Nephron (organoid): ENCODE results near the gene EIF4E1B.

Experiments
- H3K27ac Mint-ChIP-seq, 3 experiments: 2 replicates each; pipeline ENCODE4 v1.8.0; 2020; ENCODE audit warnings: mixed read lengths in 3 of 3, mild to moderate bottlenecking in 2 of 3, moderate library complexity in 1 of 3
- H3K27me3 Mint-ChIP-seq: 2 replicates; pipeline ENCODE4 v1.8.0; 2021; ENCODE audit warnings: low read depth, mild to moderate bottlenecking, moderate library complexity, mixed read lengths
- H3K36me3 Mint-ChIP-seq: 2 replicates; pipeline ENCODE4 v1.8.0; 2020; ENCODE audit warnings: low read depth, mixed read lengths
- H3K4me1 Mint-ChIP-seq: 2 replicates; pipeline ENCODE4 v1.8.0; 2020; ENCODE audit warnings: mixed read lengths
- H3K4me3 Mint-ChIP-seq, 3 experiments: 2 replicates each; pipeline ENCODE4 v1.8.0; 2020; ENCODE audit warnings: mild to moderate bottlenecking in 3 of 3, mixed read lengths in 3 of 3, moderate library complexity in 2 of 3
- H3K9me3 Mint-ChIP-seq: 2 replicates; pipeline ENCODE4 v1.8.0; 2020; ENCODE audit warnings: mixed read lengths
- CTCF ChIP-seq, 3 experiments: fragments of 200-600 bp; sonication (generic); IDR thresholded peaks; one replicate each; pipeline ENCODE4 v1.5.0; 2021; ENCODE audit warnings: antibody characterized with exemption in 3 of 3; ENCODE audit not compliant: unreplicated experiment in 3 of 3

EIF4E1B gene

DNA sequence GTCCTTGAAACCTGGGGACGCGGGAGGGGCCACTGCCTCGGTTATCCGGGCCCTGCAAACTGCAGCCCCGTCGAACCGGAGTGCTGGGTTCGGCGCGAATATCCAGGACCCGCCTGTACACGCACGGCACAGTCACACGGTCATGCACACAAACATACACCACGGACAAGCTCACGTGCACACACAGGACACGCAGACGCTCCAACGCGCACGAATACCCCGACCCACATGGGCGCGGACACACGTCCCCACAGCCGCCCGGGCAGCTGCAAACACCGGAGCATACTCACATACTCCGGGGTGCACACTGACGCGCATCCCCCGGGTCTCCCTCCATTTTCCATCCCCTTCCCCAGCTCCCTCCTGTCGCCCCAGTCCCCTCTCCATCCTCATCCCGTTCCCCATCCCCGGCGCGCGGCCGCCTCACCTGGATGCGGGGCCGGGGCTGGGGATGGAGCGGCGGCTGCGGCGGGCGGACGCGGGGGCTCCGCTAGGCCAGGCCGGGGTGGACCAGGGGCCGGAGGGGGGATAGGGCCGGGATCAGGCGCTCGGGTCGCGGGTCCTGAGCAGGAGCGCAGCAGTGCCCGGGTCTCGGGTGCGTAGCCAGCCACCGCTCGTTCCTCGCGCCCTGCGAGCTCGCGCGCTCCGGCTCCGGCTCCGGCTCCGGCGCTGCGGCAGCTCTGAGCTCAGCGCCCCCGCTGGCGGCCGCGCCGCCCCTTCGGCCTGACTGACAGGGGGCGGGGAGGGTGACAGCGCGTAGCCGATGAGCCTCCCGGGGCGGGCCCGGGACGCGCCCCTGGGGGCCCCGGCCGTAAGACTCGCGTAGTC is at the start of gene EIF4E1B, which contains the start of gene SNCB:
Gene EIF4E1B (plus strand): TSS at position 823 of the 828 bp plus-strand sequence. CDS start 12,113 bp downstream, outside the sequence.
Gene SNCB (minus strand): TSS at position 682 of the 828 bp plus-strand sequence. CDS start 880 bp downstream, outside the sequence.
- TF ChIP-seq CTCF (IDR thresholded peaks at IDR 0.05; ENCODE audit: unreplicated experiment in 3 of 3), result no peak
- Mint-ChIP-seq H3K27ac (no peak within 1 kb of the TSS), H3K36me3 (no peaks in the 10 kb centered on the region), H3K4me3 (peak within 1 kb of the TSS; percentile 22 to 63 (median 60)), H3K9me3 (peaks cover 3% of the 10 kb centered on the region), H3K4me1 (no peaks in the 10 kb centered on the region), H3K27me3 (peaks cover 95% of the 10 kb centered on the region)

- H3K4me1 Mint-ChIP-seq, result no peaks in the 10 kb centered on the region
- TF ChIP-seq CTCF (IDR thresholded peaks at IDR 0.05; ENCODE audit: unreplicated experiment in 3 of 3), result no peak
- no peaks in the 10 kb centered on the region for H3K36me3 Mint-ChIP-seq
- no peak overlapping the region for H3K27ac Mint-ChIP-seq
- no peak overlapping the region for H3K4me3 Mint-ChIP-seq
- peaks cover 19% of the 10 kb centered on the region for H3K27me3 Mint-ChIP-seq
- H3K9me3 Mint-ChIP-seq, result peaks cover 12% of the 10 kb centered on the region
Observed at GRCh38 chr5:176581361-176581760, 49.1 kb upstream of the EIF4E1B start.

- no peak for TF ChIP-seq CTCF (IDR thresholded peaks at IDR 0.05; ENCODE audit: unreplicated experiment in 3 of 3)
- no peaks in the 10 kb centered on the region for H3K36me3 Mint-ChIP-seq
- H3K9me3 Mint-ChIP-seq, result peaks cover 15% of the 10 kb centered on the region
- H3K4me3 Mint-ChIP-seq, result no peak overlapping the region
- peaks cover 11% of the 10 kb centered on the region for H3K27me3 Mint-ChIP-seq
- H3K27ac Mint-ChIP-seq, result no peak overlapping the region
- no peaks in the 10 kb centered on the region for H3K4me1 Mint-ChIP-seq
Observed at GRCh38 chr5:176583076-176583475, 47.4 kb upstream of the EIF4E1B start.

GRCh38 chr5:176587398-176587797 is 43.1 kb upstream of the EIF4E1B start:
- no peak for TF ChIP-seq CTCF (IDR thresholded peaks at IDR 0.05; ENCODE audit: unreplicated experiment in 3 of 3)
- peaks cover 15% of the 10 kb centered on the region for H3K9me3 Mint-ChIP-seq

DNA sequence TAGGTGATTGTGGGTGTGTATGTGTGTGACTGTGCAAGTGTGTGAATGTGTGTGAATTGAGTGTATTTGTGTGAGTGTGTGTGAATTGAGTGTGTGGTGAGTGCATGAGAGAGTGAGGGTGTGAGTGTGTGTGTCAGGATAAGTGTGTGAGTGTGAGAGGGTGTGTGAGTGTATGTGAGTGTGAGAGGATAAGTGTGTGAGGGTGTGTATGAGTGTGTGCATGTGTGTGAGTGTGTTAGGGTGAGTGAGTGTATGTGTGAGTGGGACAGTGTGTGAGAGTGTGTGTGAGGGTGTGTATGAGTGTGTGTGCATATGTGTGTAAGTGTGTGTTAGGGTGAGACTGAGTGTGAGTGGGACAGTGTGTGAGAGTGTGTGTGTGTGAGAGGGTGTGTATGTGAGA is 42.2 kb upstream of the EIF4E1B start:
- Mint-ChIP-seq H3K27me3 (no peaks in the 10 kb centered on the region), H3K4me3 (no peak overlapping the region), H3K36me3 (no peaks in the 10 kb centered on the region), H3K9me3 (peaks cover 14% of the 10 kb centered on the region), H3K27ac (no peak overlapping the region), H3K4me1 (no peaks in the 10 kb centered on the region)
- no peak for TF ChIP-seq CTCF (IDR thresholded peaks at IDR 0.05; ENCODE audit: unreplicated experiment in 3 of 3)

More at GRCh38 chr5:176587398-176587797, 43.1 kb upstream of the EIF4E1B start:
- Mint-ChIP-seq H3K27me3 (peaks cover 4% of the 10 kb centered on the region), H3K36me3 (no peaks in the 10 kb centered on the region), H3K4me3 (no peak overlapping the region), H3K4me1 (no peaks in the 10 kb centered on the region), H3K27ac (no peak overlapping the region)
